T-helper 9 cell (primary cell): ENCODE measurements around the gene GET4.

ENCODE experiments used
- DNase-seq: peaks from one replicate; pipeline ENCODE4 v3.0.0-alpha.2; 2020
- total RNA-seq, 2 donors: gene quantifications; one replicate each; lab custom pipeline; 2026; lab: John Stamatoyannopoulos, UW

The GET4 gene, protein sequence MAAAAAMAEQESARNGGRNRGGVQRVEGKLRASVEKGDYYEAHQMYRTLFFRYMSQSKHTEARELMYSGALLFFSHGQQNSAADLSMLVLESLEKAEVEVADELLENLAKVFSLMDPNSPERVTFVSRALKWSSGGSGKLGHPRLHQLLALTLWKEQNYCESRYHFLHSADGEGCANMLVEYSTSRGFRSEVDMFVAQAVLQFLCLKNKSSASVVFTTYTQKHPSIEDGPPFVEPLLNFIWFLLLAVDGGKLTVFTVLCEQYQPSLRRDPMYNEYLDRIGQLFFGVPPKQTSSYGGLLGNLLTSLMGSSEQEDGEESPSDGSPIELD
- total RNA-seq: 2.1 to 6.3 reads per million in 2 donors

DNA sequence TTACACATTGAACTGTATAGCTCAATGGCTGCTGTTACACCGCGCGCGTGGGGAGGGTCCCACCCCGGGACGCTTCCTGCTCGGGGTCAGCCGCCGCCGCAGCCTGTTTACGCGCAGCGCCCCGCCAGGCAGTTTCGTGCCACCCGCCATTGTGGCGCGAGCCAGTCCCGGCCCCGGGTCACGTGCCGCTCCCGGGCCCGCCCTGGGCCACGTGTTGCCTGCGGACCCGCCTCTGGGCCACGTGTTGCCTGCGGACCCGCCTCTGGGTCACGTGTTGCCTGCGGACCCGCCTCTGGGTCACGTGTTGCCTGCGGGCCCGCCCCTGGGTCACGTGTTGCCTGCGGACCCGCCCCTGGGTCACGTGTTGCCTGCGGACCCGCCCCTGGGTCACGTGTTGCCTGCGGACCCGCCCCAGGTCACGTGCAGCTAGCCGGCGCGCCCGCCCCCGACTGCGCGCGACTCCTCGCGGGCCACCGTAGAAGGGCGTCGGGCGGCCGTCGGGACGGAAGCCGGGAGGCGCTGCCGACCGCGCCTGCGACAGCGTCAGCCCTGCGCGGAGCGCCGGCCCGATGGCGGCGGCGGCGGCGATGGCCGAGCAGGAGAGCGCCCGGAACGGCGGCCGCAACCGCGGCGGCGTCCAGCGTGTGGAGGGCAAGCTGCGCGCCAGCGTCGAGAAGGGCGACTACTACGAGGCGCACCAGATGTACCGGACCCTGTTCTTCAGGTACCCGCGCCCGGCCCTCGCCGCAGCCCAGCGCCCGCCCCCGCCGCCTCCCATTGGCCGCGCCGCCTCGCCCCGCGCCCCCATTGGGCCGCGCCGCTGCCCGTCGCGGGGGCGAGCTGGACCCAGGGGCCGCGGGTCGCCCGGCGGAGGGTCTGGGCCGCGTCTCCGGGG is at the start of gene GET4:
TSS of gene GET4 (plus strand) at position 478 of the 895 bp plus-strand sequence. CDS start at position 570, 92 bp downstream.
- DNase-seq: peak; percentile 92

DNA sequence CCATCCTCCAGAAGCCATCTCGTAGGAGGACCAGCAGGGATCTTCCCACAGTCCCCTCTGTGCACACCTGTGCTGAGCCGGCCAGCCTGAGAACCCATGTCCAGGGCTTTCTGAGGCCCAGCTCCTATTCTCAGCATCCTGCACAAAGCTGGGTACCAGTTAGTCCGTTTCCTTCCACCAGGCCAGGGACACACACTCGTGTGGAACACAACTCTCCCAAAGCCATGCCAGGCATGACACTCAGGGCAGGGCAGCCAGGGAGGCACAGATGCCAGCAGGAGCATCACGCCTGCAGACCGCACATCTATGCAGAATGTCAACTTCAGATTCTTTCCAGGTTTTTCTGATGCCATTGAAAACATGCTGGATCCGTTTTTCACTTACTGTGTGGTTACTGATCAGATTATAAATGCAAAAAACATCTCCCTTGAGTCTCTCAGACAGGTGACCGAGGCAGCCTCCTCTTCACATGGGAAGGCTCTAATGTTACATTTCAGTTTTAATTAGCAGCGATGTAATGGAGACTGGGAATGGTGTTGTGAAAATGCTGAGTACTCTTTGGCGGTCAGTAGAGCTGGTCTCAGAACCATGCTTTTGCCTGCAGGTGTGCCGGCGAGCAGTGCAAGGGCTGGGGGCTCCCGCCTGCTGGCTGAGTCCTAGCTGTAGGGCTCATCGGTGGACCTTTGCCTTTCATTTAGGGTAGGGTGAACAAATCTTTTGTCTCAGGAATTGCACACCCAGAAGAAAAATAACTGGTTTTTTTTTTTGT is 47.4 kb upstream of the GET4 start:
- no peak for DNase-seq

DNA sequence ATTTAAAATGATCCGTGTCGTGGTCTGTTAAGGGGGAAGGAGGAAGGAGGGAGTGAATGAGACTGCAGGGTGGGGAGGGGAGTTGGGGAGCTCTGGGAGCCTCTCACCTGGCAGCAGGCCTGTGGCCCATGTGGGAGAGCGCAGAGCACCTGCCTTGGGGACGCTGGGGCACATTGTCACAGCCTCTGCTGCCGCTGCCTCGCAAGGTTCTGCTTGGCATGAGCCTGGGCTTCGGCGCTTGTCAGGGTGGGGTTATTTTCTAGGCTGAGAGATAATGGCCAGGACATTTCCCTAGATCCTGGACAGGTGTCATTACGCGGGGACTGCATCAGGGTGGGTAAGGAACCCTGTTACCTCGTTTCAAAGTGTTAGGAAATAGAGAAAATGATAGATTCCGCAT is 46.3 kb upstream of the GET4 start:
- DNase-seq: no peak

DNA sequence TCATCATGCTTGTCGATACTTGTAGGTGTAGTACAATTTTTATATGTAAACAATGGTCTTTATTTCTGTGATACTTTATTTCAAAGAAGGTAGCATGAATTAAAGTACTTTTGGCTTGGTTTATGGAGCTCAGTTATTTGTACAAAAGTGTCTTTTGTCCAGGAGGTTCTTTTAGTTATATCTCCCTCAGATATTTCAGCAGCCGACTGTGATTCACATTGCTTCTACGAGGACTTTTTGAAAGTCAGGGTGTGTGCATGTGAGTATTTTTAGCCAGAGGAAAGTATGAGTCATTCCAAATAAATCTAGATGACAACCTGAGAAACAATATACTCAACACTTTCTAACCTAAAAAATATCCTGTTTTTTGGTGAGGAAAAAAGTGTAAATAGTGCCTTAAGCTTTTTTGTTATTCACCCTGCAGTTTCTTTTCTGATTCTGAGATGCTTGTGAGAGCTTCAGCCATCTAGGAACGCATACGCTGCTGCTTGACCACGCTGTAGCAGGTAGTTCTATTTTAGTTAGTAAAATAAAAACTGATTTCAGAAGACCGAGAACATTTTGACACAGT is 44.7 kb upstream of the GET4 start:
- DNase-seq: no peak

DNA sequence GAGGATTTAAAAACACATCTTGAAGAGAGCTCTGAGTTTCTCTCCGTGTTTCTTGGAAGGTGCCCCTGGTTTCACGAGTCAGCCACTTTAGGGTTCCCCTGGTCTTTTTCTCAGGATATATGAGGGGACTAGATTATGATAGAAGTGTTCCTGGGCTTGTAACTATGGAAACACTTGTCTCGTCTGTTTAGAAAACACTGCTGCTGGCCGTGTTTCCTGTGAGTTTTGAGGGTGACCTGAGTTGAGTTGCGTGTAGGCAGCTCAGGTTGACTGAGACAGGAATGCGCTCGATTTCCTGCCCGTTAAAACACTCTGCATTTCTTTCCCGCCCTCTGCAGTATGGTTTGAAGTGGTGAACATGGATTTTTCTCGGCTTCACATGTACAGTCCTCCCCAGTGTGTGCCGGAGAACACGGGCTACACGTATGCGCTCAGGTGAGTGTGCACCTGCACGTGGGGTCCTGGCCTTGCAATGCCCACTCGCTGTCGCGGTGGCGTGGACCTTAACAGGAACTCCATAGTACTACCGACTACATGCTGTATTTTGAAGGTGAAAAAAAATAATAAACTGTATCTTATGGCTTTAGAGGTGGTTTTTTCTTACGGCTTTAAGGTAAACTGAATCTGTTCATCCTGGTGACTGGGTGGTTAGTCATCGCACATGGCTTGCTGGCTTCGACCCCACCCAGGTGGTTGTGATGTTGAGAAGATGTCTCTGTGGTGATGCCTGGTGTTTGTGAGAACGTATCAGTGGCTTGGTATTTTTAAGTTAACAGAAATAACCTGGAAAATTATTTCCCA is 44.0 kb upstream of the GET4 start, which contains the start of gene SUN1:
TSS of gene SUN1 (plus strand) at position 310 of the 801 bp plus-strand sequence. CDS start at position 359, 49 bp downstream.
- peak; percentile 34 for DNase-seq

DNA sequence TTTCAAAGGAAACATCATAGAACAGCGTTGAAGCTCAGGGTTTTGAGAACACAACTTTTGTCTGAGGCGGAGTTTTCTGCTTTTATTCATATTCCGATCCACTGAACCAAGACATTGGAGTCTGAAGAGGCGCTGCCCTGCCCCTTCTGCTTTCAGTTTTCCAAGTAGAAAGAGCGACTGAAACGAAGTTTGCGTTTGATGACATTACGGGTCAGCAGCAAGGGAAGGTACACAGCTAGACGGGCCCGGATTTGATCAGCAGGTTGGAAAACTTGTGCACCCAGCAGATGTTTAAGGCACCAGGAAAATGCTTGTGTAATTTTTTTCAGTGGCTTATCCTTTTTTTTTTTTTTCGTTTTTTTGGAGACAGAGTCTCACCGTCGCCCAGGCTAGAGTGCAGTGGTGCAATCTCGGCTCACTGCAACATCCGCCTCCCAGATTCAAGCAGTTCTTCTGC is 43.4 kb upstream of the GET4 start:
- DNase-seq: no peak

DNA sequence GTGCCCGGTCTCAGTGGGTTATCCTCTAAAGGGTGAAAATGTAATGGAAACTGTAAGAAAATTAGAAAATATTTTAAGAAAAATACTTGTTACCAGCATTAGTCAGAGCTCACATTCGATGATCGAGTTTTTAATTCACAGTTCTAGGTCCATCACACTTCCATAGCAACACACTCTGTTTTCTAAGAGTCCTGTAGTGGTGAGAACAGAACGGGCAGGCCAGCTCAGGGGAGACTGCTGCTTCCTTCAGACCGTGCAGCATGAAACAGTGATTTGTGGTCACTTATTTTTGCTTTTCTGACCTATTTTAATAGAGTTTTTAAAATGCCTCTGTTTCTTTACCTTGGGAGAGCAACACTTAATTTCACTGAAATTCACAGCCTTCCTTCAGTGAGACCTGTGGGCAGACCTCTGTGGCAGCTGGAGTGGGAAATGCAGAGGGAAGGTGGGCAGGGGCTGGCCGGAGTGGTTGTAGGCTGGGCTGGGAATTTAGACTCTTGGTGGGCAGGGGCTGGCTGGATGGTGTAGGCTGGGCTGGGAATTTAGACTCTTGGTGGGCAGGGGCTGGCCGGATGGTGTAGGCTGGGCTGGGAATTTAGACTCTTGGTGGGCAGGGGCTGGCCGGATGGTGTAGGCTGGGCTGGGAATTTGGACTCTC is 42.6 kb upstream of the GET4 start:
- DNase-seq: no peak

DNA sequence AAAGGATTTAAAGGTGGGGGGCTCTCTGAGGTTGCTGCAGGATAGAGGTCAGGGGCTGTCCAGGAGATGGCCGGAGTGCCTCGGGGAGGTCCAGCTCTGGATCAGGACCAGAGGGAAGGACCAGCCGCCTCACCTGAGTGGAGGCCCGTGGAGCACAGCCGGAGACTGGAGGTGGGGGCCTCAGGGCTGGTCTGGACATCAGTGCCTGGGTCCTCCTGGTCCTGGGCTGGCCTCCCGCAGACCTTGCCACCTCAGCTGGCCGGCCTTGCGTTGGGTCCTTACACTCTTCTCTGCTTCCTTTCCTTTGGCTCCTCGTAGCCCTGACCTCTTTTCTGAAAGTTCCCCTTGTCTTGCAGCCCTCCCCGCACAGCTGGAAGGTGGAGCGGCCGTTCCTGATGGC is 42.1 kb upstream of the GET4 start:
- no peak for DNase-seq

DNA sequence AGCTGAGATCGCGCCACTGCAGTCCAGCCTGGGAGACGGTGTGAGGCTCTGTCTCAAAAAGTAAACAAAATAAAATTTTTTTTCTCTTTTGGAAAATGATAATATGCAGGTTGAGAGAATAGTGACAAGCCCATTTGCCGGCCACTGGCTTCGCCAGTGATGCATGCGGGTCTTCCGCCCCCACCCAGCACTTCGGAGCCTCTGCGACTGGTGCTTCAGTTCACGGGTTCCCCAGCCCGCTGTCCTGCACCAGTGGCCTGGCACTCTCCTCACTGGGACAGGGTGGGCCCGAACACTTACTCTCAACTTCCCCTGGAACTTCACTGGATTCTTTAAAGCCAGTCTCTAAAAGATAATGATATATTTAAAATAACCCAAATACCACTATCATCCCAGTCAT is 41.3 kb upstream of the GET4 start:
- DNase-seq: no peak

DNA sequence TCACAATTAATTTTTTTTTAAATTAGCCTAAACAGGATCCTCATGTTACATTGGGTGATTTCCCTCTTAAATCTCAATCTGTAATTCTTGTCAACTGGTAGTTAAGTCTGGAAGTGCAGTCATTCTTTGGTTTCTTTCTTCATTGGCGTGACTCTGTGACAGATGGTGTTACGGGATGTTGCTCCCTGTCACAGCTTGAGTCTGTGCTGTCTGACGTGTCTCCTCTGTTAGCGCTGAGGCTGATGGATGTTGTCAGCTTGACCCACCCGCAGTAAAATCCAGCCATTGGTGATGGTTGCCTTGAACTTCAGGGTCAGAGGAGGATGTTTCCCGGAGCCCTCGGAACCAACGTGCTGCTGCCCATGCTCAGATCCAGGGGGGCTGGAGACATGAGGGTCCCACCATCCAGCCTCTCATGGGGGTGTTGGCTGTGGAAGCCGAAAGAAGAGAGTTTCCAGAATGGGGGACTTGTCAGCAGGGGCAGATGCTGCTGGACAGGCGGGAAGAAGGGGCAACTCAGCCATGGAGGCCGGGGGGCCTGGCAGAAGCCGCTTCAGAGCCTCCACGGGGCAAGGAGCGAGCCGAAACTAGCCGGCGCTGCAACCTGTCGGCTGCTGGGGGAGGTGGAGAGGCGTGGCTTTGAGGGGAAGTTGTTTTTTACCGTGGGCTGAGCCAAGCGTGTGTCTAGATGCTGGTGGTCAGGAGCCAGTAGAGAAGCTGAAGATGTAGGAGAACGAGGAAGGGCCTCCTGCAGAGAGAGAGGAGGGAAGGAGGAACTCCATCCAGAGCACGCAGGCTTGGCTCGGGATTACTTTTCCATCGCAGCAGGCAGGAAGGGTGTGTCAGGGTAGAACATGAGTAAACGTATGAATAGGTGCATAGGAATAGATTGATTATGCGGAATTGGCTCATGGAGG is 40.6 kb upstream of the GET4 start:
- no peak for DNase-seq

DNA sequence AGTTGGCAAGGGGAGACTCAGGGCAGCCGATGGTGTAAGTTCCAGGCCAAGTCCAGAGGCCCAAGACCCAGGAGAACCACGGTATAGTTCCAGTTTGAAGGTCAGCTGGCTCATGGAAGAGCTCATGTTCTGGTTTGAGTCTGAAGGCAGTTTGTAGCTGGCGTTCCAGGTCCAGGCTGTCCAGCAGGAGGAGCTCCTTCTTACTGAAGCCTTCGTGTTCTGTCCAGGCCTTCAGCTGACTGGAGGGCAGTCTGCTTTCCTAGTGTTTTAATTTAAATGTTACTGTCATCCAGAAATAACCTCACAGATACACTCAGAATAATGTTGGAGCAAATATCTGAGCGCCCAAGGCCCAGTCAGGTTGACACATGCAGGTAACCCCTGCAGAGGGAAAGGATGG is 39.9 kb upstream of the GET4 start:
- no peak for DNase-seq

DNA sequence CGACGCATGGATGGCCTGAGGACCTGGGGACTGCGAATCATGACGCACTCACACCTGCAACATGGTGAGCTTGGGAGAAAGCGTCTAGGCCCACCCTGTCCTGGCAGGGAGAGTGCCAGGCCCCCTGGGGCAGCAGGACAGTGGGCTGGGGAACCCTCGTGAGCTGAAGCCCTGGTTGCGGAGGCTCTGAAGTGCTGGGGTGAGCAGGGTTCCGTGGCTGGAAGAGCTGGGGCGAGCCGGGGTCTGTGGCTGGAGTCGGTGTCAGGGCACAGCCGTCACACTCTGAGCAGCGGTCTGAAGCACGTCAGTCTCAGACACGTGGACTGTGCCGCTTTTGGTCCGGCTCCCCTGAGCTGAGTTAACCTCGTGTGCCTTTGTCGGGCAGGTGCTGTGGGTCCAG is 39.4 kb upstream of the GET4 start:
- DNase-seq: no peak

DNA sequence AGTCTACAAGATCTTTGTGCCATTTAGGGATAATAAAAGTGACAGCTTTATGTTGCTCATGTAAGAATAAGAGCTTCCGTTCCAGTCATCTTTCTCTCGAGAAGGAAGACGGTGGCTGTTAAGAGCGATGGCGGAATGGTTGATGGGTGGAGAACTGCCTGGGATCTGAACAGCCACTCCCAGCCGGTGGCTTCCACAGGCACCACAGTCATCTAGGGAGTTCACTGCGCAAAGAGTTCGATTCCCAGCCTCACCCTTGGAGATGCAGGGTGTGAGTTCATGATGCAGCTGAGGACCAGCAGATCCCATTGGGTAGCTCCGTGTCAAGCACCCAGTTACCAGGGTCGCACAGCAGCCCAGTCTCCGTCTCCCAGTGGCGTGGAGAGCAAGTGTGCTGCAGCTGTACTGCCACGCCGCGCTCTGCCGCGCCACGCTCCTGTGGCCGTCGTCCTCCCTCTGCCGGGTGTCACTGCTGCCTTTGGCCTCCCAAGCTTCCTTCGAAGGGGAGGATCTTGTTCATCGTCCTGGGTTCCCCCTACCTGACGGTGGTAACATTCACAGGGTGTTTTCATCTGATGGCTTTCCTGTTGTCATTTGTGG is 36.3 kb upstream of the GET4 start:
- no peak for DNase-seq

DNA sequence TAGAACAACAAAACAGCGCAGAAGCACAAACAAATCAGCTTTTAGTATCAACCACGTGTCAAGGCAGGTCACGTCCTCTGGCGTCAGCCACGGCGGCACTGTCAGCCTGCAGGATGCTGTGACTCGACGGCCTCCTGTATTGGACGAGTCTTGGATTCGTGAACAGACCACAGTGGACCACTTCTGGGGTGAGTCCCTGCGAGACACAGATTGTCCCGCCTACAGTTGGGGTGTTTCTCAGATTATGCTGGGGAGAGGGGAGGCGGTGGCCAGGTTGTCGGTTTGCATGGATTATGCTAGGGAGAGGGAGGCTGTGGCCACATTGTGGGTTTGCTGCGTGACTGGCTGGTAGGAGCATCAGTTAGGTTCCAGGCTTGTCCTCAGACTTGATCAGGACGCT is 34.4 kb upstream of the GET4 start:
- no peak for DNase-seq

DNA sequence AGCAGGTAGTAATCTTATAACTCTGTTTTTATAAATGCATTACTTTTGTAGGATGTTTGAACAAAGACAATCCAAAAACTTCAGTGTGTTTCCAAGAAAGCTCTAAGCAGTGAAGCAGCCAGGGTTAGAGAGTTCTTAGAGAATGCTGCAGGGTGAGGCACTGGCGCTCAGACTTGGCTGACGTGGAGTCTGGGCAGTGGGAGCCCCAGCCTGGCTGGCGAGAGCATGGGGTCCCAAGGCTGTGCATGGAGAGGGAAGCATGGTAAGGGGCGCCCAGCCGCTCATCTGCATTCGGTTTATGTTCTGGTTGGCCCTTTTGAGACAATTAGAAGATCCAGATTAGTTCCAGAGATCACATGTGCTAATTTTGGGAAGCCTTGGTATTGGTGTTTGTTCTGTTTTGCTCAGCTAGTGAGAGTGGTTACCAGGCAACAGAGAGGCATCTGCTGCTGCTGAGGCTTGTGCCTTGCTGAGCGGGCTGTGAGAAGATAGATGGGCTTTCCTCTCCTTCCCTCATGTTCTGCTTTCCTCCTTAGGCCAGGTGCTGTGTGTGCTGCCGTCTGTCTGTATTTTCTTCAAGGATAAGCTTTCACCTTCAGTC is 33.8 kb upstream of the GET4 start:
- no peak for DNase-seq

DNA sequence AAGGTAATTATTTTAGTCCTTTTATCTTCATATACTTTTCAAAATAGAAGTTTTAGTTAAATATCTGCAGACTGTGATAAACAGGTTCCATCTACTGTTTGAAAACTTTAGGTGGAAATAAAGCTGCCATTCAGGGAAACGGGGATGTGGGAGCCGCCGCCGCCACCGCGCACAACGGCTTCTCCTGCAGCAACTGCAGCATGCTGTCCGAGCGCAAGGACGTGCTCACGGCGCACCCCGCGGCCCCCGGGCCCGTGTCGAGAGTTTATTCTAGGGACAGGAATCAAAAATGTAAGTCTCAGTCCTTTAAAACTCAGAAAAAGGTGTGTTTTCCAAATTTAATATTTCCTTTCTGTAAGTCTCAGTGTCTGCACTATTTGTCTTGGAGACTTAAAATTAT is 33.1 kb upstream of the GET4 start:
- no peak for DNase-seq

DNA sequence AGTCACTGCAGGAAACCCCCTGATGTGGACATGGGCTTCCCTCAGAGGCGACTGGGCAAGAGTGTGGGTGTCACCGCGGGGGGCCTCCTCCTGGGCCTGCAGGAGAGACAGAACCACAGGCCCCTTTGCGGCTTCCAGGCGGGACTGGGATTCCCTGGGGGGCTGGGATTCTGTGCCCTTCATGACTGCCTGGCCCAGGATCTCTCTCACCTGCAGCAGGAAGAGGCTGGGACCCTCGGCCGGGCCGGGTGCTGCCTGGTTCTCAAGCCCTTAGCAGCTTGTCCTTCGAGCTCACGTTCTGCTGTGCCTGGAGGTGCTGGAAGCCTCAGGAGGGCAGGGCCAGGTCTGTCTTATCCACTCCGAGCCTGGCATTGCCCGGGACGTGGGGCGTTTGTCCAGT is 32.3 kb upstream of the GET4 start:
- no peak for DNase-seq

DNA sequence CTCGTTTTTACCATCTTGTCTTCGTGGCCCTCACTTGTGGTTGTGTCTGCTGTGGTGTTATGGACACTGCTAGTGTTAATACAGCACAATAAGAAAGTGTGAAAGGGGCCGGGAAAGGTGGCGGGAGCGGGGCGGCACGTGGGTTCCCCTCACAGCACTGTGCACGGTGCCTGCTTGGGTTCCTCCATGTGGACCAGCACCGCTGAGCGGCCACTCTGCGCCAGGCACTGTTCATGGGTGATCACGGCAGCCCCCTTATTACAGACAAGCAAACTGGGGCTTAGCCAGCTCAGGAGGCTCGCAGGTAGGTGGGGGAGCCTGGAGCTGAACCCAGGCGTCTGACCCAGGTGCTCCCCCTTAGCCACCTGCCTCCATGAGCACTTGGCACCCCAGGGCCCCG is 31.8 kb upstream of the GET4 start:
- DNase-seq: no peak

DNA sequence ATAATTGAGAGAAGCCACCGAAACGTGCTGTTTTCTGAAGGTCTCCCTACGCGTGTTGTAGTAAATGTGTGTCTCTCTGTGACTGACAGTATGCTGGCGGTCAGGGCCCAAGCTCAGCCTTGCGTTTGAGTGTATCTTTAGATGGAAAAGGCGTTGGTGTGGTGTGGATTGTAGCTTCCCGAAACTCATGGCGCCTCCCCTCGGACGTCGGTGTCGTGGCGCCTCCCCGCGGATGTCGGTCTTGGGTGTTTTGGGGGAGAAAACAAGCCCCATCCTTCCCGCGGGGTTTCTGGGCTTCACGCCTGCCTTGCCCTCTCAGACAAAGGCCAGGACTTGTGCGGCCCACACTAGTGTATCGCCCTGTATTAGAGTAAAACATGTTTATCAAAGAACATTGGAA is 31.3 kb upstream of the GET4 start:
- no peak for DNase-seq
